ENCODE results near the gene HUWE1. TPM values are rescaled to one million over a fixed set of nuclear protein-coding genes. Genes with fewer than 3 reads are reported as not detected.

The HUWE1 gene
- total and polyA plus RNA-seq, 9 of the 15 experiments (the other 6 are each of a cell fraction or from before 2014, with no cell fraction given) = 23.9 to 204 (median 65.1) TPM

DNA sequence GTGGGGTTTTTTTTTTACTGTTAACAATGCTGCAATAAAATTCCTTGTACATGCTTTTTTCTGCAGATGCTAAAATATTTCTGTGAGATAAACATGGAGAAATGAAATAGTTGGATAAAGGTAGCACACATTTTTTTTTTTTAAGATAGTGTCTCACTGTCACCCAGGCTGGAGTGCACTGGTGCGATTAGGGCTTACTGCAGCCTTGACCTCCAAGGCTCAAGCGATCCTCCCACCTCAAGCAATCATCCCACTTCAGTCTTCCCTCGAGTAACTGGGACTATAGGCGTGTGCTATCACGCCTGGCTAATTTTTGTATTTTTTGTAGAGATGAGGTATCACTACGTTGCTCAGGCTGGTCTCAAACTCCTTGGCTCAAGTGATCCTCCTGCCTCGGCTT lies 1.8 kb upstream of the HUWE1 start (continued):
- no peak for TF ChIP-seq HNRNPLL (IDR thresholded peaks at IDR 0.05; ENCODE audit: low read depth, low read length, poor library complexity, severe bottlenecking)
- no peak for TF ChIP-seq ZNF79 (CRISPR knock-in tag; IDR thresholded peaks at IDR 0.05; ENCODE audit: low read depth)
- no peak for TF ChIP-seq C11orf30 (IDR thresholded peaks at IDR 0.05; ENCODE audit: low read depth)
- TF ChIP-seq, protein P1, sequence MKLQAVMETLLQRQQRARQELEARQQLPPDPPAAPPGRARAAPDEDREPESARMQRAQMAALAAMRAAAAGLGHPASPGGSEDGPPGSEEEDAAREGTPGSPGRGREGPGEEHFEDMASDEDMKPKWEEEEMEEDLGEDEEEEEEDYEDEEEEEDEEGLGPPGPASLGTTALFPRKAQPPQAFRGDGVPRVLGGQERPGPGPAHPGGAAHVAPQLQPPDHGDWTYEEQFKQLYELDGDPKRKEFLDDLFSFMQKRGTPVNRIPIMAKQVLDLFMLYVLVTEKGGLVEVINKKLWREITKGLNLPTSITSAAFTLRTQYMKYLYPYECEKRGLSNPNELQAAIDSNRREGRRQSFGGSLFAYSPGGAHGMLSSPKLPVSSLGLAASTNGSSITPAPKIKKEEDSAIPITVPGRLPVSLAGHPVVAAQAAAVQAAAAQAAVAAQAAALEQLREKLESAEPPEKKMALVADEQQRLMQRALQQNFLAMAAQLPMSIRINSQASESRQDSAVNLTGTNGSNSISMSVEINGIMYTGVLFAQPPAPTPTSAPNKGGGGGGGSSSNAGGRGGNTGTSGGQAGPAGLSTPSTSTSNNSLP (IDR thresholded peaks at IDR 0.05; ENCODE audit: borderline replicate concordance, low read depth, low read length) = no peak
- TF ChIP-seq RBM17 (IDR thresholded peaks at IDR 0.05; ENCODE audit: borderline replicate concordance, low read depth, low read length) = no peak
- no peak for TF ChIP-seq RHOXF2B (CRISPR knock-in tag; conservative IDR thresholded peaks at IDR 0.05)
- TF ChIP-seq, protein P2, sequence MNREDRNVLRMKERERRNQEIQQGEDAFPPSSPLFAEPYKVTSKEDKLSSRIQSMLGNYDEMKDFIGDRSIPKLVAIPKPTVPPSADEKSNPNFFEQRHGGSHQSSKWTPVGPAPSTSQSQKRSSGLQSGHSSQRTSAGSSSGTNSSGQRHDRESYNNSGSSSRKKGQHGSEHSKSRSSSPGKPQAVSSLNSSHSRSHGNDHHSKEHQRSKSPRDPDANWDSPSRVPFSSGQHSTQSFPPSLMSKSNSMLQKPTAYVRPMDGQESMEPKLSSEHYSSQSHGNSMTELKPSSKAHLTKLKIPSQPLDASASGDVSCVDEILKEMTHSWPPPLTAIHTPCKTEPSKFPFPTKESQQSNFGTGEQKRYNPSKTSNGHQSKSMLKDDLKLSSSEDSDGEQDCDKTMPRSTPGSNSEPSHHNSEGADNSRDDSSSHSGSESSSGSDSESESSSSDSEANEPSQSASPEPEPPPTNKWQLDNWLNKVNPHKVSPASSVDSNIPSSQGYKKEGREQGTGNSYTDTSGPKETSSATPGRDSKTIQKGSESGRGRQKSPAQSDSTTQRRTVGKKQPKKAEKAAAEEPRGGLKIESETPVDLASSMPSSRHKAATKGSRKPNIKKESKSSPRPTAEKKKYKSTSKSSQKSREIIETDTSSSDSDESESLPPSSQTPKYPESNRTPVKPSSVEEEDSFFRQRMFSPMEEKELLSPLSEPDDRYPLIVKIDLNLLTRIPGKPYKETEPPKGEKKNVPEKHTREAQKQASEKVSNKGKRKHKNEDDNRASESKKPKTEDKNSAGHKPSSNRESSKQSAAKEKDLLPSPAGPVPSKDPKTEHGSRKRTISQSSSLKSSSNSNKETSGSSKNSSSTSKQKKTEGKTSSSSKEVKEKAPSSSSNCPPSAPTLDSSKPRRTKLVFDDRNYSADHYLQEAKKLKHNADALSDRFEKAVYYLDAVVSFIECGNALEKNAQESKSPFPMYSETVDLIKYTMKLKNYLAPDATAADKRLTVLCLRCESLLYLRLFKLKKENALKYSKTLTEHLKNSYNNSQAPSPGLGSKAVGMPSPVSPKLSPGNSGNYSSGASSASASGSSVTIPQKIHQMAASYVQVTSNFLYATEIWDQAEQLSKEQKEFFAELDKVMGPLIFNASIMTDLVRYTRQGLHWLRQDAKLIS (CRISPR knock-in tag; IDR thresholded peaks at IDR 0.05) = no peak
- TF ChIP-seq, protein P3, sequence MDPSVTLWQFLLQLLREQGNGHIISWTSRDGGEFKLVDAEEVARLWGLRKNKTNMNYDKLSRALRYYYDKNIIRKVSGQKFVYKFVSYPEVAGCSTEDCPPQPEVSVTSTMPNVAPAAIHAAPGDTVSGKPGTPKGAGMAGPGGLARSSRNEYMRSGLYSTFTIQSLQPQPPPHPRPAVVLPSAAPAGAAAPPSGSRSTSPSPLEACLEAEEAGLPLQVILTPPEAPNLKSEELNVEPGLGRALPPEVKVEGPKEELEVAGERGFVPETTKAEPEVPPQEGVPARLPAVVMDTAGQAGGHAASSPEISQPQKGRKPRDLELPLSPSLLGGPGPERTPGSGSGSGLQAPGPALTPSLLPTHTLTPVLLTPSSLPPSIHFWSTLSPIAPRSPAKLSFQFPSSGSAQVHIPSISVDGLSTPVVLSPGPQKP (CRISPR knock-in tag; IDR thresholded peaks at IDR 0.05) = no peak
- peak; percentile 49; the same call in 1 of the 2 replicates for TF ChIP-seq NCOR1 (IDR thresholded peaks at IDR 0.05)
- TF ChIP-seq, protein P4, sequence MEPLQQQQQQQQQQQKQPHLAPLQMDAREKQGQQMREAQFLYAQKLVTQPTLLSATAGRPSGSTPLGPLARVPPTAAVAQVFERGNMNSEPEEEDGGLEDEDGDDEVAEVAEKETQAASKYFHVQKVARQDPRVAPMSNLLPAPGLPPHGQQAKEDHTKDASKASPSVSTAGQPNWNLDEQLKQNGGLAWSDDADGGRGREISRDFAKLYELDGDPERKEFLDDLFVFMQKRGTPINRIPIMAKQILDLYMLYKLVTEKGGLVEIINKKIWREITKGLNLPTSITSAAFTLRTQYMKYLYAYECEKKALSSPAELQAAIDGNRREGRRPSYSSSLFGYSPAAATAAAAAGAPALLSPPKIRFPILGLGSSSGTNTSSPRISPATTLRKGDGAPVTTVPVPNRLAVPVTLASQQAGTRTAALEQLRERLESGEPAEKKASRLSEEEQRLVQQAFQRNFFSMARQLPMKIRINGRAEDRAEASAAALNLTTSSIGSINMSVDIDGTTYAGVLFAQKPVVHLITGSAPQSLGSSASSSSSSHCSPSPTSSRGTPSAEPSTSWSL (CRISPR knock-in tag; IDR thresholded peaks at IDR 0.05; ENCODE audit: borderline replicate concordance) = no peak
- no peak for TF ChIP-seq RBFOX2 (IDR thresholded peaks at IDR 0.05; ENCODE audit: low read depth, low read length)
- TF ChIP-seq SETDB1 (IDR thresholded peaks at IDR 0.05; ENCODE audit: low read length) = no peak
- no peak for TF ChIP-seq HCFC1 (IDR thresholded peaks at IDR 0.05; ENCODE audit: low read depth, low read length)
- no peak for TF ChIP-seq MCM2 (IDR thresholded peaks at IDR 0.05; ENCODE audit: low read depth)
- TF ChIP-seq TEAD4 (IDR thresholded peaks at IDR 0.05; ENCODE audit: low read length) = 0 out of 2 replicates have a peak, but pooled peaks have one; percentile 13
- no peak for TF ChIP-seq TEAD4 (CRISPR knock-in tag; IDR thresholded peaks at IDR 0.05; ENCODE audit: borderline replicate concordance)
- TF ChIP-seq MCM7 (IDR thresholded peaks at IDR 0.05) = no peak
- TF ChIP-seq RNF2 (IDR thresholded peaks at IDR 0.05) = no peak
- no peak for TF ChIP-seq TFAM (CRISPR knock-in tag; conservative IDR thresholded peaks at IDR 0.05)
- no peak for TF ChIP-seq TAF15 (IDR thresholded peaks at IDR 0.05; ENCODE audit: low read depth, low read length)
- TF ChIP-seq PTBP1 (IDR thresholded peaks at IDR 0.05; ENCODE audit: low read depth, low read length) = no peak
- TF ChIP-seq TAL1 (IDR thresholded peaks at IDR 0.05) = peak; percentile 33; the same call in 1 of the 2 replicates
- TF ChIP-seq NR3C1 (CRISPR knock-in tag; IDR thresholded peaks at IDR 0.05) = no peak
- no peak for TF ChIP-seq SAFB (IDR thresholded peaks at IDR 0.05; ENCODE audit: borderline replicate concordance, low read depth, low read length)

Measured in K562 (cell line).